ENCODE results near the gene UMPS.
"Not testable (repeated sequence)": the region's sequence is repeated elsewhere in the genome, so short reads cannot be mapped to it uniquely, and the experiment has no call there.

The UMPS gene

DNA sequence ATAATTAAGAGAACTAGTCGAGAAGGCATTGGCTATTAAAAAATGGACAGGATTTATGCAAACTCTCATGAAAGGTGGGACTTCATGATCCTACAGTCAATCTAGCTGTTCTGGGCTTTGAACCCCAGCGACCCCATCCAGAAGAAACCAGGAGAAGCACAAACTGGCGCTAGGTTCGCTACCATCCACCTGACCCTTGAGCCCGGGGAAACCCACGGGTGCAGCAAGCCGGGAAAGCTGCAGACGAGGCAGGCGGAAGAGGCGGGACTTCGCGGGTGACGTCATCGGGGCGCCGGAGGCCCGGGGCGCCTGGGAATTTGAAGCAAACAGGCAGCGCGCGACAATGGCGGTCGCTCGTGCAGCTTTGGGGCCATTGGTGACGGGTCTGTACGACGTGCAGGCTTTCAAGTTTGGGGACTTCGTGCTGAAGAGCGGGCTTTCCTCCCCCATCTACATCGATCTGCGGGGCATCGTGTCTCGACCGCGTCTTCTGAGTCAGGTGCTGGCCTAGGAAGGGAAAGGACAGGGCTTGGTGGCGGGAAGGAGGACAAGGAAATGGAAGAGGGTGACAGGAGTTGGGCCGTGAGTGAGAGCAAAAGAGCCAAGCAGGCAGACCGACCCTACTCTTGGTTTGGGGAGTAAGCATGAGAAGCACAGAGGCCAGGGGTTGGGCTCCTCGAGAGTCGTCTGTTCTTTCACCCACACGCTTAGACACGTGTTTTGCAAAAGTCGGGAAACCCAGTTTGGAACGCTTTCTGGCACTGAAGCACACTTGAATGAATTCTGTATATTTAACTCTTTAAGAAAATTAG is at the start of gene UMPS:
UMPS (plus strand) TSS at position 324 of the 812 bp plus-strand sequence; CDS start at position 344, 20 bp downstream.
- DNase-seq = peak; percentile 94

DNA sequence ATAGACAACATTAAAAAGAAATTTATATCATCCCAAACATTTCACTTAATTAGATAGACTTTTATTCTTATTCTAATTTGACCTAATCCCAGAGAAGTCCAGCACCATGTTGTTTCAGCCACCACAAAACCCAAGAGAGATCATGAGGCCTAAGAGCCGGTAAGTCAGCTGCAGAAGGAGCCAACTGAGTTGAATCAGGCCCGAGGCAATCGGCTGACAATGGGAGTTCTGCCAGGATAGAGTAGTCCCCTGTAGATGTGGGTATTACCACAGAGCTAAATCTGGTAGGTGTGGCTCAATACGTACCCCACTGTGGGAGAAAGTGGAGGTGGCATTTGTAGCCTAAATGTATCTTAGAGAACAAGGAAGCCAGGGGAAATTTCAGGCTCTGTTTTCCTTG is 49.7 kb upstream of the UMPS start:
- DNase-seq = no peak

DNA sequence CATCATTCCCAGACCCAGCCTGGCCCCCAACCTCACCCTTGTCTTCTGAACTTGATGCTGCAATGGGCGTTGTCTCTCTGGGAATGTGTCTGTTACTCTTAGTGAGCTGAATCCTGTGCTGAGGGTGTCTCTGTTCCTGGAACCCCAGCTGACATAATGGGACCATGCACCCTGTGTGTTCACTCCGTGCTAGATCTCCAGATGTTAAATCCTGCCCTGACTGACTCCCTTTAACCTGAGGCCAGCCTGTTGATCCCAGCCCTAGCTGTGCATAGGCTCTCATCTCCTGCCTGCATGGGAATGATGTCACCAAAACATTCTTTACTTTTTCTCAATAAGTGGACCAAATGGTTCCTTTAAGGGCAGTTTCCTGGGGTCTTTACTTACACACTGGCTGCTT is 48.0 kb upstream of the UMPS start:
- DNase-seq = no peak

DNA sequence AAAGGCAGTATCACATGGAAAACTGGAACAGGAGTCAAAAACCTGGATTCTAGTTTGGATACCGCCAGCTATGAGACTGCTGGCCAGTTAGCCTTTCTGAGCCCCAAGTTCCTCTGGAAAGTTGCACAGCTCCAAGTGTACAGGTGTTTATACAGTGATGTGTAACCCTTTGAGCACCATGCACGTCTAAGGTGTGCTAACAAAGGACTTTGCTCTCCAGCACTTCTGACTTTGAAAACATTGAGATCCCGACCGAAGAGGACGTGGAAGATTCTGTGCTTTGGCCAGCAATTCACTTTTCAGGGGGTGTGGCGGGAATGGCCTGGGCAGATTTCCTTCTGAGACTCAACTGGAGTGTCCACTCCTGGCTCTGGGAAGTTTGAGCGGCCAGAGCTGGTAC is 45.8 kb upstream of the UMPS start:
- DNase-seq = no peak

DNA sequence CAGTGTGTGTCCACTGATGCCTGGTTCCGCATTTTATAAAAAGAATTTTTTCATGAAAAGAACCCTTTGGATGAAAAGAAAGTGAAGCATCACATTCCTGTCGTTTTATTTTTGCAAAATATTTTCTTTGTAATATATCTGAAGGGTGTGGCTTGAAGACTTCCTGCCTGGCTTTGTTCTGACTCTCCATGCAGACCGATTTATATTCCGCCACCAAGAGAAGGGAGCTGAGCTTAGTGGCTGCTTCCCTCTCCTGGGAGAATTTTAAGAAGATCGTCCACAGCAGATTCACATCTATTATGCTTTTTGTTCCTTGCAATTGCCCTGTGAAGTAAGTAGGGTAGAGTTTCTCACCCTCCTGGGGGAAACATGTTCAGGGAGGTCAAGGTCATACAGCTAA is 45.2 kb upstream of the UMPS start:
- DNase-seq = no peak

DNA sequence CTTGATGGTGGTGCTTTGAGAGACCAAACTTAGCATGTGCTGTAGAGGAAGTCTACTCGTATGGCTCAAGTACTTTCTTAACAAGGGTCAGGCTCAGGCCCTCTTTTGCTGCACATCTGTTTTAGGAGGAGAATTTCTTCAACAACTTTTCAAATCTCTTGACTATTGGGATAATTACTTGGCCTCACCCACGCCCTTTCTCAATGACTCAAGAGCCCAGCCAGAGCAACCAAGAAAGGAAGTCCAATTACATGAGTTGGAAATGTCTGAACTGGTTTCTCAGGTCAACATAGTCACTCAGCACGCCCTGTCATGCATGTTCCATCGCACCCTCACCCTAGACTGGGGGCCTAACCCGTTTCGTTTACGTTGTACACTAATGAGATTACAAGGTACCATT is 44.8 kb upstream of the UMPS start:
- no peak for DNase-seq

DNA sequence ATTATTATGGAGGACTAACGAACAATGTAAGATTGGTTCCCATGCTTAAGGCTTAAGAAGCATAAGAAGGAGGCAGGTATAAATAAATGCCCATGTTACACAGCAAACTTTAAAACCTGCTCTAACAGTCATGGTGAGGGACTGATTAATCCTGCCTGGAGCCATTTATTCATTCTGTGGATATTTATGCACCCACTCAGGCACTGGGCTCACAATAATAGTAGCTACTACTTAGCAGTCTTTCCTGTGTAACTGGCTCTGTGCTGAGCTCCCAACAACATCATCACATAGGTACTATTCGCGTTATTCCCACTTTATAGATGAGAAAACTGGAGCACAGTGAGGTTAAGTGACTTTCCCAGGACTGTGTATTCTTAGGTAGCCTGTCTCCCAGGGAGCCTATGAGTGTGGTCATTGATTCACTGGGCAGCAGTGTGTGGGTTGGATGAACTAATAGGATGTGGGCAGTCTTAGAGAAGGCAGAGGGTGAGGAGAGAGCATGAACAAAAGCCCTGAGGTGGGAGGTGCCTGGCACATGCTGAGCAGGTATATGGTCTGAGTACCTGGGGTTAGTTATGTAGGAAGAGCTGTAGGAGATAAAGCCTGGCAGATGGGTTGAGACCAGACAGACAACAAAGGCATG is 44.1 kb upstream of the UMPS start:
- DNase-seq = no peak

DNA sequence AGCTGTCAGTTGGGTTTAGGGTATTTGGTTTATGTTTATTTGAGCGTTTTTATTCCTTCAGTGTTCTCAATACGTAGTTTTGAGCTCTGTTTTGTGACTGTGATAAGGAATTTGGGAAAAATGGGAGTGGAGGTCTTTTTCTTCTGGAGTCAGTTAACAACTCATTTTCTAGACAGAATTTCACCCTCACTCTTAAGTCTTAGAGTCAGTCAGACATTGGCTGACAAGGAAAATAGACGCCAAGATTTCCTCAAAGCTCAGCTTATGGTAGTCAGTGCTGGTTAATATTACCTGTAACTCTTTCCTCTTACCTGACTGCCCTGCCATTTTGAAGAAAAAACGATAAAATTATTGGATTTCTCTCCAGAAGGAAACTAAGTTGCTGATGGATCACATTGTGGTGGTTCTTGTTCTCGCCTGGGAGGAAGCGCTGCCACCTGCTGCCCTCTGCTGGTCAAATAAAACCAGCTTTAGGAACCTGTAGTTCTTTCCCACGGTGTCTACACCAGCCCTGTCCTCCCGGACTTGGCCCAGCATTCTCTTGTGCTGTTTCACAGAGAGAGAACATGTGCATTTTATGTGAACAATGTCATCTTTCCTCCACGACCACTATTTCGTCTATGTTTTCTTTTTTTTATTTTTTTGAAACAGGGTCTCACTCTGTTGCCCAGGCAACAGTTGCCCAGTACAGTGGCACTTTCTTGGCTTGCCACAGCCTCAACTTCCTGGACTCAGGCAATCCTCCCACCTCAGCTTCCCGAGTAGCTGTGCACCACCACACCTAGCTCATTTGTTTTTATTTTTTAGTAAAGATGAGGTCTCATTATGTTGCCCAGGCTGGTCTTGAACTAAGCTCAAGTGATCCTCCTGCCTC is 41.4 kb upstream of the UMPS start:
- DNase-seq = peak; percentile 76

DNA sequence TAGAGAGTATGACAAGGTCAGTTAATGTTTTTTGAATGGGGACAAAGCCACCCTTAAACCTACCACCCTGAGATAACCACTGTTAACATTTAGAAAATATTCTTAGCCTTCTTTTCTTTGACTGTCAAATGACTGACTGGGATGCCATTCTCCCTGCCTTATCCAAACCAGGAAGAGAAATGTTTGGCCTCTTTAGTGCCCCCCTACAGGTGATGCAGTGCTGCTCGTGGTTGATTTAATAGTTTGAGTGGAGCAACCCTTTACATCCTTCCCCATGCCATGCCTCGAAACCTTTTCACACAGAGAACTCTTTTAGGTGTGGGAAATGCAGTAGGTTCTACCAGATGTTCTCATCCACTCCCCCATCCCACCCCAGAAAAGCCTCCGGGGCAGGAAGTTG is 38.7 kb upstream of the UMPS start:
- no peak for DNase-seq

DNA sequence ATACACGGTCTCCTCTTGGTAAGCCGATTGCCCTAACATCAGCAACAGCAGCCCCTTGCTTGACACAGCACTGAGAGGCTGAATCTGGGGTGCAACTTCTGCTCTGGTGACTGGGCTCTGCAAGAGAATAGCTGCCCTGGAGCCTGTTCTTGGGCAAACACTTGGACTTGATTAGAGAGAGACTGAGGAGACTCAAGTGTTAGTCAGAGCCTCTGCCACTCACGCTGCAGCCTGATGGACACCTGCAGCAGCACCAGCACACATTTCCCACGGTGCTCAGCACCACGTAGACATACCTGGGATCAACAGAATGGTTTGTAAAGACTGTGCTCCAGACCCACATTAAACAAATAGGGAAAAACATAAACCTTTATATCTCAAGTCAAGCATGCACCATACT is 35.8 kb upstream of the UMPS start:
- no peak for DNase-seq

DNA sequence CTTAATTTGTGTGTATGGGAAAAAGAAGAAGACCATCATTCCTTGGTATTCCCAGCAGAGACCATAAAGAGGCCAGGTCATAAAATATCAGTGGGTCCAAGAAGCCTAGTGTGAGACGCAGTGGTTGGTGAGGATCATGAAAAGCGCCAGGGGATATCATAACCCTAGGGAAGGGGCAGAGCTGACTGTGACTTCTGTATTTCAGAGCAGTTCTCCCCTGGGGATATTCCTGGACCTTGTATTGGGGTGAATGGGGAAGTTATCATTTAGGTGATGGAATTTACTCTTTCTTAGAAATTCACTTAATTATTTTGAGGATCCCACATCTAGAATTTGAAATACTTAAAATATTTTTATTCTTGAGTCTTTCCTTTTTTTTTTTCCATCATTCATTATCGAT is 34.9 kb upstream of the UMPS start:
- no peak for DNase-seq

DNA sequence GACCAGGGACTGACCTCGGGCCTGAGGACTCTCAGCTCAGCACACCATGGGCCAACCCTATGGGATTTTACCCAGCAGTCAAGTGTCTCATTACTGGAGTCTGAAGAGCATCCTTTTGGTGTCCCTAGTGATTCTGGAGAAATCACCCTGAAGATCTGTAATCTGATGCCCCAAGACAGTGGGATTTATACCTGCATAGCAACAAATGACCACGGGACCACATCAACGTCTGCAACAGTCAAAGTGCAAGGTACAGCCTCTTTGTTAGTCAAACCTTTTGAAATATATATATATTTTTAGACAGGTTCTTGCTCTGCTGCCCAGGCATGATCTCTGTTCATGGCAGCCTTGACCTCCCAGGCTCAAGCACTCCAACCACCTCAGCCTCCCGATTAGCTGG is 34.2 kb upstream of the UMPS start:
- DNase-seq = no peak

DNA sequence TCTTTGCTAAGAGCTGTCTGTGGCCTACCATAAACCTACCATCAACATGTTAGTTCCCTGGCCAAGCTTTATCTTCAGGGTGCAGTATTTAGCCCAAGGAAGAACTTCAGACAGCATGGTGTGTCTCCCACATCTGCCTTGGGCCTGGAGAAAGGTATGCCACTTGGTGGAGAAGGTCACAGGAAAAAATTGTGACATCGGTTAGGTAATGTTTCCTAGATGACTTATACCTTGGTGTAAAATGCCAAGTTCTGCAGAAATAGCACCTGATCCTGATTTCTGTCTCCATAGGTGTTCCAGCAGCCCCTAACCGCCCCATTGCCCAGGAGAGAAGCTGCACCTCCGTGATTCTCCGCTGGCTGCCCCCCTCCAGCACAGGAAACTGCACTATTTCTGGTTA is 33.0 kb upstream of the UMPS start:
- DNase-seq = no peak

DNA sequence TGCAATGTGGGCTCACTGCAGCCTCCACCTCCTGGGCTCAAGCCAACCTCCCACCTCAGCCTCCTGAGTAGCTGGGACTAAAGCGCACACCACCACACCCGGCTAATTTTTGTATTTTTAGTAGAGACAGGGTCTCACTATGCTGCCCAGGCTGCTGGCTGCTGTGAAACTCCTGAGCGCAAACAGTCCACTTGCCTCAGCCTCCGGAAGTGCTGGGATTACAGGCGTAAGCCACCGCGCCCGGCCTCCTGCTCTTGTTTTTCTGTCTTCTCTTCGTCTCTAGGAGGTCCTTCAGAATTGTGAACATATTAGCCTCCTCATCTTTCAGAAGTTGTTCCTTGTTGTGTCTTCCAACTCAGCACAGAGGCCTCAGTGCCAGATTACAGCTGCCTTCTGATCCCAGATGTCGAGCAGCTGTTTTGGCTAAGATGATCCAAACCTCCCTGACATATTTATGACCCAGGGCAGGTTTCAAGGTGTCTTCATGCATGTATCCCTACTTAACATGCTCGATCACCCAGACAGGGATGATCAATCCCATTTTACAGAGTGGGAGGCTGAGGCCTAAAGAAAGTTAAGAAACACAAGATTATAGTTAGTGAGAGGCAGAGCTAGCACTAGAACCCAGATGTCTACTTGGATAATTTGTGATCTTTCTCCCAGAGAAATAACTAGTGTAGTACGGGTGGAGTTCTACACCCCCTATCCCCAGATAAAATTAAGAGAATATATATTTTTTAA is 32.1 kb upstream of the UMPS start:
- no peak for DNase-seq

DNA sequence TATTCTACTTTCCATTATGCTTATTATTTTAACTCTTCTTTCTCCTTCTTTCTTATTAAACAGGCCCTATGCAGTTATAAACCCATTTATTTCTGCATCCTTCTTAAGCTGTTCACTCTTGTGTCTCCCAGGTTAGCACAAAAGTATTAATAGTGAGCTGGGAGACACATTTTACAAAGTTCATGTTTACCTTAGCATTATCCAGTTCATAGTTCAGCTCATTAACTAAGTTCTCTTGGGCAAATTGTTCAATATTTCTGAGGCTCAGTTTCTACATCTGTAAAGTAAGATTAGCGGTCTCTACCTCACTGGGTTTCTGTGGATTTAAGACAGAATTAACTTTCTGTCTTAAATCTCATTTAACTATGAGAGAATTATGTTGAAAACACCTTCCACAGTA is 31.2 kb upstream of the UMPS start:
- DNase-seq = no peak

DNA sequence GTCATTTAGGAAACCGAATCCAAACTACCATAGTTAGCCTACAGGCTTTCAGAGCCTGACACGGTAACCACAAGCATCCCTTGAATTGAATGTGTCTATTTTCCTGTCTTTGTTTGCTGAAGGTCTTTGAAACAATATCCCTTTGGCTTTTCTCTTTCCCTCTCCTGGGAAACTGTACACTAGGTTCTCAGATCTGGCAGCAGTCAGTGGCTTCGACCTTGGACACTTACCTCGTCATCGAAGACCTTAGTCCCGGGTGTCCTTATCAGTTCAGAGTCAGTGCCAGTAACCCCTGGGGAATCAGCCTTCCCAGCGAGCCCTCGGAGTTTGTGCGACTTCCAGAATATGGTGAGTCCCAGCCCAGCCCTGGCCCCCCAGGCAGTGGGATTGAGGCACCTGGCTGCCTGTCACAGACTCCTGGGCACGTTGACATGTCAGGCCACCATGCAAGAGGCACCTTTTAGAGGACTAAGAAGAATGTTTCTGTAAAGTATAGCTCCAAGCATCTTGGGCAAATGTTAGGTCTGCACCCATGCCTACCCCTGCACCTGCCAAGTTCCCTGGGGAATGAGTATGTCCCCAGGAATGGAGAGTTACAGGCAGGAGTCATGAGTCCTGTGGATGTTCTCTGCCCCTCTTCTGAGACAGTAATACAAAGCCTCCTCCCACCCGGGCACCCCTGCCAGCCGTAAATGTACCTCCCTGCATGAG is 30.4 kb upstream of the UMPS start:
- DNase-seq = no peak

DNA sequence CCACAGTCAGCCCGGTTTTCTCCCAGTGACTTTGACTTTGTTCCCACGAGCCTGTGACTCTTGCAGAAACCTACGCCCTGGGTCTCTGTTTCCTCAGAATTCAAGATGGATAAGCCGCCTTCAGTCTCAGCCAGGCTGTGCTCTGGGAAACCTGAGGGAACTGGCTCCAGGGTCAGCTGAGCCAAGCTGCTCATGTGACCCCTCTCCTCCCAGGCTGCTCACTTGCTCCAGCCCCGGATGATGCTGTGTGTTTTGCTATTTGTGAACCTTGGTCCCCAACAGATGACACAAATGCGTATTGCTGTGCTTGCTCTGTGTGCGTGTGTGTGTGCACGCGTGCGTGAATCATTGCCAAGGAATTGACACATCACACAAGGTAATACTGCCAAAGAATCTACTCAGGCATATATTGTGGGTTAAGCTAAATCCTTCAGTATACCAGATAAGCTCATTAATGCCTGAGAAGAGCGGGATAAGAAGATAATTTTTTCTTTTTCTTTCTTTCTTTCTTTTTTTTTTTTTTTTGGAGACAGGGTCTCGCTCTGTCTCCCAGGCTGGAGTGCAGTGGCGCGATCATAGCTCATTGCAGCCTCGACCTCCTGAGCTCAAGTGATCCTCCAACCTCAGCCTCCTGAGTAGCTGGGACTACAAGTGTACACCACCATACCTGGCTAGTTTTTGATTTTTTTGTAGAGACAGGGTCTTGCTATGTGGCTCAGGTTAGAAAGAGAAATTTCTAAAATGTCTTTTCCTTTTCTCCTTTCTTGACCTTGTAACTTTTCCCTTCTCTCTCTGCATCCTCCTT is 29.2 kb upstream of the UMPS start:
- DNase-seq = no peak

DNA sequence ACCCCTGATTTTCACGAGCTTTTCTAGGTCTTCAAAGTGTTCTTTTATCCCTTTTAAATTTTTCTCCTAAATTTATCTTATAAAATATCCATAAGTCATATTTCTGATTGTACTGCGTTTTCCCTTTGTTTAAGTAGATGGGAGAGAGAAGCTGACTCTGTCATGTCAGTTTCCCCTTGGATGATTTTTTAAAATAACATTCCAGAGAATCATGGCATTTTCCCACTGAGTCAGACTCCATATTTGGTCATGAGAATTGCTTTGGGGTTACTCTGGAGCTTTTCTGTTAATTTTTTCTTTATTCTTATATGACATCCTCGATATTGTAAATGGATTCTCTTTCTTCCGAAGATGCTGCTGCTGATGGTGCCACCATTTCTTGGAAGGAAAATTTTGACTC is 28.6 kb upstream of the UMPS start:
- no peak for DNase-seq

DNA sequence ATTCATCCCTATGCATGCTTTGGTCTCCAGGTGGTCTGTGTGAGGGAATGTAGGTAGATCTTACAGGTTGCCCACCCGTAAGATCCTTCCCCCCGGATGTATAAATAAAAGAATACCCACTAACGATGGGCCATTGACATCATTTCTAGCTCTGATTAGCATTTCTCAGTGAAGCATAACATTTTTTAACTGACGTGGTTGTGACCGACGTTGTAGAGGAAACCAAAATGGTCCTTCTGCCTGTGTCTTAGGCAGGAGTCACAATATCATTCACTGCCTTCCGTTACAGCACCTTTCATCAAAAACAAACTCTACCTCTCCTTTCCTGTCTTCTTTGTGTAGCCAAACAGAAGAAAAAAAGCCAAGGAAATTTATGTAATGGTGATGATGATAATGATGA is 27.3 kb upstream of the UMPS start:
- DNase-seq = no peak

DNA sequence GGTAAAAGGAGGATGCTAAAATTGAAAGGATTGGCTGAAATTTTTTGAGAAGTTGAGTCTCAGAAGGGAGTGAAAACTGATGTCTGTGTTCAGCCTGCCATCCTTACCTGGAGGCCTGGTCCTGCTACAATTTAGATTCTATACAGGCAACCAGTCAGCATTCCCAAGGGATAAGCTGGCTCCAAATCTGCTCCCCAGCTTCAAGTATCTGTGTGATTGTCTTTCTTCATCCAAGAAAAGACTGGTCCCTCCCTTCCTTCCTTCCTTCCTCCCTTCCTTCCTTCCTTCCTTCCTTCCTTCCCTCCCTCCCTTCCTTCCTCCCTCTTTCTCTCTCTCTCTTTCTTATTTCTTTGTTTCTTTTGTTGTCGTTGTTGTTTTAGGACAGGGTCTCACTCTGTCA is 24.7 kb upstream of the UMPS start:
- DNase-seq = no peak

DNA sequence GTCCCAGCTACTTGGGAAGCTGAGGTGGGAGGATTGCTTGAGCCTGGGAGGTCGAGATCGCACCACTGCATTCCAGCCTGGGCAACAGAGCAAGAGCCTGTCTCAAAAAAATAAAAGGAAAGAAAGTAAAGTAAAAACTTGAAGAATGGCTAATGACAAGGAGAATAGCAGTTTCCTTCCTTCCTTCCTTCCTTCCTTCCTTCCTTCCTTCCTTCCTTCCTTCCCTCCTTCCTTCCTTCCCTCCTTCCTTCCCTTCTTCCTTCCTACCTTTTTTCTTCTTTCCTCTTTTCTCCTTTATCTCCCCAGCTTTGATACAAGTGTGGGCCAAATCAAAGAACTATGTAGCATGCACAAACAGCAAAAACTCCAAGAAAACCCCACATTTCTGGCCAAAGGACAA is 23.0 kb upstream of the UMPS start:
- DNase-seq = not testable (repeated sequence)

DNA sequence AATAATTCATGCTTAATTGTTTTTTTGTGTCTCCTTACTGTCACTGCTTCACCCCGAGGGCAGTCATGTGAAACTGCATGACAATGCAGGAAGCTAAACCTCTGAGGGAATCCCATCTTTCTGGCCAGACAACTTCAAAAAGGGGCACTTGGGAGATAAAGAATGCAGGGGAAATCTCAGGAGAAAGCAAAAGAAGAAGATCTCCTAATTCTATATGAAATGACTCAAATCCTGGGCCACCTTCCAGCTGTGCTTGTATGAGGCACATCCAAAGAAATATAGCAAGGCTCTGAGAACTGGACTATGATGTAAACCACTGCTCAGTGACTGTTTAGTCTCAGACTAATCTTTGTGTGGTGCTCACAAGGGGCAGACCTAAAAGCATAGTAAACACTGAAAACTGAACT is 22.6 kb upstream of the UMPS start:
- no peak for DNase-seq

All from CD4-positive, alpha-beta T cell treated with Interleukin-10 for 1 hour (primary cell).